IgD-negative memory B cell (primary cell): ENCODE measurements around the gene ISCU. TPM values are rescaled to one million over a fixed set of nuclear protein-coding genes. Genes with fewer than 3 reads are reported as not detected.
"Not testable (repeated sequence)": the region's sequence is repeated elsewhere in the genome, so short reads cannot be mapped to it uniquely, and the experiment has no call there.

Source experiments
- H3K27ac Mint-ChIP-seq, 3 donors: one replicate each; pipeline ENCODE4 v1.8.0; 2020 to 2022; ENCODE audit warnings: mild to moderate bottlenecking in 3 of 3, mixed read lengths in 3 of 3, moderate library complexity in 1 of 3
- H3K27me3 Mint-ChIP-seq: one replicate; pipeline ENCODE4 v1.8.0; 2021; ENCODE audit warnings: mixed read lengths
- H3K36me3 Mint-ChIP-seq: one replicate; pipeline ENCODE4 v1.8.0; 2020; ENCODE audit warnings: mild to moderate bottlenecking, mixed read lengths
- H3K4me1 Mint-ChIP-seq, 3 donors: one replicate each; pipeline ENCODE4 v1.8.0; 2020 to 2022; ENCODE audit warnings: mixed read lengths in 3 of 3, mild to moderate bottlenecking in 1 of 3
- H3K4me3 Mint-ChIP-seq, 4 donors: one replicate each; pipeline ENCODE4 v1.8.0; 2020 to 2022; ENCODE audit warnings: mild to moderate bottlenecking in 4 of 4, mixed read lengths in 4 of 4, moderate library complexity in 3 of 4
- H3K9me3 Mint-ChIP-seq, 3 donors: one replicate each; pipeline ENCODE4 v1.8.0; 2020 to 2021; ENCODE audit warnings: mixed read lengths in 3 of 3, mild to moderate bottlenecking in 1 of 3
- polyA plus RNA-seq: library from polyadenylated mRNA; unstranded; fragments of 300-500 nt; fragmentation: Illumina TruSeq; gene quantifications from one replicate; pipeline ENCODE4 v1.2.3, GENCODE V29; 2021

Gene ISCU
- polyA plus RNA-seq, 1 donor from 2014 or later = 488 TPM

- Mint-ChIP-seq H3K4me1 (peaks cover 0 to 2% (median under 1%) of the 10 kb centered on the region in 3 donors), H3K4me3 (no peak overlapping the region), H3K36me3 (no peaks in the 10 kb centered on the region), H3K27me3 (no peaks in the 10 kb centered on the region), H3K9me3 (no peaks in the 10 kb centered on the region), H3K27ac (peak overlapping the region in 1 of 3 donors; percentile 59)
Measured at GRCh38 chr12:108584456-108585065, 22.2 kb downstream of the ISCU start.

GRCh38 chr12:108585864-108586263 is 23.5 kb downstream of the ISCU start:
- H3K27ac Mint-ChIP-seq = no peak overlapping the region
- no peaks in the 10 kb centered on the region for H3K4me1 Mint-ChIP-seq
- H3K4me3 Mint-ChIP-seq = no peak overlapping the region
- no peaks in the 10 kb centered on the region for H3K36me3 Mint-ChIP-seq
- no peaks in the 10 kb centered on the region for H3K27me3 Mint-ChIP-seq
- H3K9me3 Mint-ChIP-seq = no peaks in the 10 kb centered on the region

GRCh38 chr12:108586306-108586705 is 23.9 kb downstream of the ISCU start:
- no peak overlapping the region for H3K27ac Mint-ChIP-seq
- no peaks in the 10 kb centered on the region for H3K27me3 Mint-ChIP-seq
- no peaks in the 10 kb centered on the region for H3K36me3 Mint-ChIP-seq
- no peaks in the 10 kb centered on the region for H3K4me1 Mint-ChIP-seq
- no peaks in the 10 kb centered on the region for H3K9me3 Mint-ChIP-seq
- H3K4me3 Mint-ChIP-seq = no peak overlapping the region

- H3K27me3 Mint-ChIP-seq = no peaks in the 10 kb centered on the region
- H3K27ac Mint-ChIP-seq = no peak overlapping the region
- no peaks in the 10 kb centered on the region for H3K9me3 Mint-ChIP-seq
- H3K4me1 Mint-ChIP-seq = no peaks in the 10 kb centered on the region
- no peak overlapping the region for H3K4me3 Mint-ChIP-seq
- H3K36me3 Mint-ChIP-seq = no peaks in the 10 kb centered on the region
Measured at GRCh38 chr12:108587826-108588225, 25.4 kb downstream of the ISCU start.

GRCh38 chr12:108589028-108589839 is 26.8 kb downstream of the ISCU start:
- no peaks in the 10 kb centered on the region for H3K9me3 Mint-ChIP-seq
- no peaks in the 10 kb centered on the region for H3K27me3 Mint-ChIP-seq
- H3K27ac Mint-ChIP-seq = no peak overlapping the region
- H3K36me3 Mint-ChIP-seq = no peaks in the 10 kb centered on the region
- no peaks in the 10 kb centered on the region for H3K4me1 Mint-ChIP-seq
- H3K4me3 Mint-ChIP-seq = no peak overlapping the region

- Mint-ChIP-seq H3K9me3 (no peaks in the 10 kb centered on the region), H3K4me3 (no peak overlapping the region), H3K36me3 (no peaks in the 10 kb centered on the region), H3K27me3 (no peaks in the 10 kb centered on the region), H3K4me1 (no peaks in the 10 kb centered on the region), H3K27ac (no peak overlapping the region)
Measured at GRCh38 chr12:108589840-108590229, 27.4 kb downstream of the ISCU start.

GRCh38 chr12:108590463-108590862 is 28.1 kb downstream of the ISCU start:
- not testable (repeated sequence) for H3K27me3 Mint-ChIP-seq, H3K4me3 Mint-ChIP-seq, H3K27ac Mint-ChIP-seq, H3K4me1 Mint-ChIP-seq, H3K36me3 Mint-ChIP-seq, H3K9me3 Mint-ChIP-seq

GRCh38 chr12:108591267-108591980 is 29.0 kb downstream of the ISCU start:
- Mint-ChIP-seq H3K4me1 (no peaks in the 10 kb centered on the region), H3K27ac (no peak overlapping the region), H3K27me3 (no peaks in the 10 kb centered on the region), H3K4me3 (no peak overlapping the region), H3K9me3 (no peaks in the 10 kb centered on the region), H3K36me3 (no peaks in the 10 kb centered on the region)

GRCh38 chr12:108592033-108592909 is 29.9 kb downstream of the ISCU start:
- no peaks in the 10 kb centered on the region for H3K36me3 Mint-ChIP-seq
- H3K4me3 Mint-ChIP-seq = no peak overlapping the region
- peaks cover 0 to under 1% (median 0%) of the 10 kb centered on the region in 3 donors for H3K4me1 Mint-ChIP-seq
- H3K9me3 Mint-ChIP-seq = no peaks in the 10 kb centered on the region
- no peaks in the 10 kb centered on the region for H3K27me3 Mint-ChIP-seq
- H3K27ac Mint-ChIP-seq = no peak overlapping the region

GRCh38 chr12:108594323-108594903 is 32.0 kb downstream of the ISCU start:
- H3K9me3 Mint-ChIP-seq = no peaks in the 10 kb centered on the region
- H3K27ac Mint-ChIP-seq = no peak overlapping the region
- H3K36me3 Mint-ChIP-seq = no peaks in the 10 kb centered on the region
- H3K27me3 Mint-ChIP-seq = no peaks in the 10 kb centered on the region
- peaks cover 0 to 3% (median 0%) of the 10 kb centered on the region in 3 donors for H3K4me1 Mint-ChIP-seq
- no peak overlapping the region for H3K4me3 Mint-ChIP-seq

GRCh38 chr12:108594960-108595710 is 32.7 kb downstream of the ISCU start:
- Mint-ChIP-seq H3K4me1 (peaks cover 0 to 3% (median 0%) of the 10 kb centered on the region in 3 donors), H3K27ac (no peak overlapping the region), H3K9me3 (no peaks in the 10 kb centered on the region), H3K27me3 (no peaks in the 10 kb centered on the region), H3K36me3 (no peaks in the 10 kb centered on the region), H3K4me3 (no peak overlapping the region)

- Mint-ChIP-seq H3K27me3 (no peaks in the 10 kb centered on the region), H3K36me3 (no peaks in the 10 kb centered on the region), H3K9me3 (no peaks in the 10 kb centered on the region), H3K4me1 (peaks cover 0 to 3% (median 0%) of the 10 kb centered on the region in 3 donors), H3K27ac (no peak overlapping the region), H3K4me3 (no peak overlapping the region)
Measured at GRCh38 chr12:108595711-108596647, 33.6 kb downstream of the ISCU start.
